Activated T-helper 1 cell treated with anti-CD3 and anti-CD28 coated beads, Interleukin-2, amount 50 U/mL, for 16 hours (primary cell): ENCODE data around the gene SERPINB1.
"Not testable (repeated sequence)": the region's sequence is repeated elsewhere in the genome, so short reads cannot be mapped to it uniquely, and the experiment has no call there.

Experiments
- DNase-seq, 2 donors: peaks; one replicate each; pipeline ENCODE4 v3.0.0-alpha.2; 2020; ENCODE audit warnings: low read depth in 1 of 2, low spot score in 1 of 2

SERPINB1 gene

GRCh38 chr6:2818593-2818992 is 23.1 kb downstream of the SERPINB1 start:
- DNase-seq: no peak

- no peak for DNase-seq
These were observed 23.7 kb downstream of the SERPINB1 start for GRCh38 chr6:2817903-2818443.

- DNase-seq: no peak
These were observed 25.5 kb downstream of the SERPINB1 start for GRCh38 chr6:2816158-2816557.

DNA sequence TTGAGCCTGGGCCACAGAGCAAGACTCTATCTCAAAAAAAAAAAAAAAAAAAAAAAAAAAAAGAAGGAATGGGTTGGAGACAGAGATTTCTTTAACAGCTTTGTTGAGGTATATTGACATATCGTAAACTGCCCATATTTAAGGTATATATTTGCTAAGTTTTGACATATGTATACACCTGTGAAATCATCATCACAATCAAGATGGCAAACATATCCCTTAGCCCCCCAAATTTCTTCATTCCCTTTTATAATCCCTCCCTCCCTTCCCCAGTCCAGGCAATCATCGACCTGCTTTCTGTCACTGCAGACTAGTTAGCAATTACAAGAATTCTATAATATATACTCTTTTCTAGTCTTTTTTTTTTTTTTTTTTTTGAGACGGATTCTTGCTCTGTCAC is 29.0 kb downstream of the SERPINB1 start:
- no peak for DNase-seq

- DNase-seq: no peak
These were observed 31.5 kb downstream of the SERPINB1 start for GRCh38 chr6:2810092-2810671.

- no peak for DNase-seq
These were observed 32.6 kb downstream of the SERPINB1 start for GRCh38 chr6:2809015-2809414.

- DNase-seq: no peak
These were observed 34.1 kb downstream of the SERPINB1 start for GRCh38 chr6:2807342-2808090.

- no peak for DNase-seq
These were observed 35.0 kb downstream of the SERPINB1 start for GRCh38 chr6:2806644-2807043.

DNA sequence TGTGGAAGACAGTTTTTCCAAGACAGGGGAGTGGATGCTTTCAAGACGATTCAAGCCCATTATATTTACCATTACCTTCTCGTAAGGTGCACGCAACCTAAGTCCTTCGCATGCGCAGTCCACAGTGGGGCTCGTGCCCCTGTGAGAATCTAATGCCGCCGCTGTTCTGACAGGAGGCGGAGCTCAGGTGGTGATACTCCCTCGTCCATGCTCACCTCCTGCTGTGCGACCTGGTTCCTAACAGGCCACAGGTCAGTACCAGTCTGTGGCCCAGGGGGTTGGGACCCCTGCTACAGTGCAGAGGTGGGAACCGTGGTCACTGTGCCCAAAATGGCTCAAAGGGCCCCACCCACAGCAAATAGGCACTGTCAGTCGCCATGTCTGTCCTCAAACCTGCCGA is 36.6 kb downstream of the SERPINB1 start:
- DNase-seq: no peak

GRCh38 chr6:2804516-2804915 is 37.1 kb downstream of the SERPINB1 start:
- DNase-seq: no peak

DNA sequence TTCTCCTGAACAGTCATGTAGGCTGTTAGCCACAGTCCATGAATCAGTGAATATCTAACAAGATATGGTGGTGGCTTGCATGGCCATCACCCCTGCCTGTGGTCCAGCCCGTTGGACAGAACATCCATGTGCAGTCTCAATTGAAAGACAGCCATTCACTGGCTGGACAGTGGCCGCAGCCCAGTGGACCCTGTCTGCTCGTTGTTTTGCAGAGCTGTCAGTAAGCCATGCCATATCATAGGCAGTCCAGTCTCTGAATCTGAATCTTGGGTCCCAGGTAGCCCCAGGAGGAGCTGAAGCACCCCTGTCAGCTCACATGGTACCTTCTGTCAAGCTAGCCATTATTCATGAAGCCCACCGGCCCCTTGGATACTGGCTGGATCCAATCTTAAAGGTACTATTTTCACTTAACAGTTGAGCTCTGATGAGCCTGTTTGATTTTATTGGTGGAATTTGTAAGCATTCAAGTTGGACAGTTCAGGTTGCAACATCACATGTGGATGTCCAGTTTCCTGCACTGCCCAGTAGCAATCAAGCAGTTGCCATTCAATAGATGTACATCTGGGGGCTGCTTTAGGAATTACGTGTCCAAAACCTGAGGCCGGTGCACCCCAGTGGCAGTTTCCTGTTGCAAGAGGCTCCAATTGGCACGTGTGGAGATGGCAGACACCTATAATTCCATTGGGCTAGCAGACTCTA is 37.8 kb downstream of the SERPINB1 start:
- no peak for DNase-seq

- DNase-seq: no peak
These were observed 39.1 kb downstream of the SERPINB1 start for GRCh38 chr6:2802521-2803060.

GRCh38 chr6:2801687-2802086 is 40.0 kb downstream of the SERPINB1 start:
- DNase-seq: not testable (repeated sequence)

DNA sequence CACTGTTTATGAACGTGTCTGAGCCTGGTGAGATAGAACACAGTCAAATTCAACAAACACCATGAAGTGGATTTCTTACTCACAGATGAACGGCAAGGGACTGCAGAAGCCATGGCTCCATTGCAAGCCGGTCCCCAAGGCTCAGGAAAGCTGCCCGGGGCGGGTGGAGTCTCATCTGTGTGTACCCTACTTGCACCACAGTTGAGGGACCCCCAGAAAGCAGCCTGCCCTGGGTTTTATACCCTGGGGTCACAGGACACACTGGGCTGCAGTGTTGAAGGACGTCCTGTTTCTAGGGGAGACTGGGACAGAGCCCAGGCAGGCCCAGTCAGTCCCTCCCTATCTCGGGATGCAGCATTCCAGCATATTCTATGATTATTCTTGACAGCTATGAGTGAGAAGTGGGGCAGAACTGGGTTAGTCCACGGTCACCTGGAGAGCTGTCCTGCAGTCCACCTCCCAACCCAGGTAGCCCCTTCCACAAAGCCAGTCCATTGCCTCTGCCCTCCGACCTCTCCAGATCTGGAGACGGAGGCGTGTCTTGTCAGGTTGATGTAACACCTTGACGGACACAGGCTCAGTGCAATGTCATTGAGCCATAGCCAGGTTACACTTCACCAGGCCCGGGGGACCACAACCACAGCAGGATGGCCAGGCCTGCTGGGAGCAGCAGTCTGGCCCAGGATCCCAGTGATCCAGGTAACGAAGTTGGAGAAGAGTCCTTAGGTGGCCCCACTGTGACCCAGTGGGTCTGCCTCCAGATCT is 40.9 kb downstream of the SERPINB1 start:
- DNase-seq: no peak

GRCh38 chr6:2799936-2800527 is 41.6 kb downstream of the SERPINB1 start:
- no peak for DNase-seq

GRCh38 chr6:2798586-2799134 is 43.0 kb downstream of the SERPINB1 start:
- DNase-seq: no peak

DNA sequence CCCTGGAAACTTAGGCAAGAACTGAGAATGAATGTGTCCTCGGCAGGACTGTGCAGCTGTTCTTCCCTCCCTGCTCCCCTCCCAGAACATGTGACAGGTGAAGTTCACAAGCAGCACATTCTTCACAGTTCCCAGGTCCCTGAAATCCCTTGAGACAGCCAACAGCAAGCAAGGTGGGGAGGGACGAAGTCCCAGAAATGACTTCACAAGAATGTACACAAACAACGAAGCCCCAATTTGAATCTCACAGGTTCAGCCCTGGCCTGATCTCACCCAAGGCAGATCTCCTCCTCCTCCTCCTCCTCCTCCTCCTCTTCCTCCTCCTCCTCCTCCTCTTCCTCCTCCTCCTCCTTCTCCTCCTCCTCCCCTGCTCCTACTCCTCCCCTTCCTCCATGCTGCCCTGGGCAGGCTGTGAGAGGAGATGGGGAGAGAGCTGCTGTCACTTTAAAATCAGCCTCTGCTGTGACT is 44.1 kb downstream of the SERPINB1 start:
- DNase-seq: no peak

GRCh38 chr6:2796861-2797260 is 44.8 kb downstream of the SERPINB1 start:
- DNase-seq: no peak

- DNase-seq: no peak
These were observed 45.7 kb downstream of the SERPINB1 start for GRCh38 chr6:2795956-2796355.

GRCh38 chr6:2795162-2795561 is 46.5 kb downstream of the SERPINB1 start:
- no peak for DNase-seq
